RWPE1 (cell line): ENCODE data around the gene PNPLA1.

Source experiments
- CTCF ChIA-PET: fragments of 350-600 bp; sonication (Branson Sonifier 250); formaldehyde crosslinking; extraction: SDS; loops from one replicate; lab custom pipeline; 2021; lab: Yijun Ruan, JAX
- POLR2A ChIA-PET: fragments of 400-600 bp; formaldehyde crosslinking; extraction: SDS; loops from one replicate; lab custom pipeline; 2020; ENCODE audit warnings: antibody characterized with exemption; ENCODE audit not compliant: low non-redundant PET; lab: Yijun Ruan, JAX
- DNase-seq: peaks from one replicate; pipeline ENCODE4 v3.0.0; 2012; ENCODE audit warnings: low spot score
- H3K27ac ChIP-seq: fragments of 450-650 bp; 2 replicates; pipeline ENCODE4 v1.5.1; 2017
- TF ChIP-seq, protein P1 (sequence below): fragments of 450-650 bp; conservative IDR thresholded peaks from 2 replicates; pipeline ENCODE4 v1.5.1; 2017; ENCODE audit warnings: low read depth, mild to moderate bottlenecking

Gene PNPLA1

DNA sequence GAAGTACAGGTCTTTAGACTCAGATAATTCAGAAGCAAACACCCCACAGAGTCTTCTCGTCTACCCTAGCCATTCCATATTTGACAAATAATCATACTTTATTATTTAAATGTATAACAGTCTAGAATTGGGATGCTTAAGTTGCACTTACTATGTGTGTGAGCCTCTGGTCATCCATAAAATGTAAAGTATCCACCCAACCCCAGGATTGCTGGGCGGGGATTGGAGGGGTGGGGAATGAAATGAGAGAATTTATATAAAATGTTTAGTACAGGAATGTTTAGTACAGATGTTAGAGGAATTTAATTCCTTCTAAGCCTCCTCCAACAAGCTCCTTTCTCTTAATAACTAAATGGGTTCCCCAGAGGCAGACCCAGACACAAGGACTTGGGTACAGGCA is 50.0 kb downstream of the PNPLA1 start:
- TF ChIP-seq, protein P1, sequence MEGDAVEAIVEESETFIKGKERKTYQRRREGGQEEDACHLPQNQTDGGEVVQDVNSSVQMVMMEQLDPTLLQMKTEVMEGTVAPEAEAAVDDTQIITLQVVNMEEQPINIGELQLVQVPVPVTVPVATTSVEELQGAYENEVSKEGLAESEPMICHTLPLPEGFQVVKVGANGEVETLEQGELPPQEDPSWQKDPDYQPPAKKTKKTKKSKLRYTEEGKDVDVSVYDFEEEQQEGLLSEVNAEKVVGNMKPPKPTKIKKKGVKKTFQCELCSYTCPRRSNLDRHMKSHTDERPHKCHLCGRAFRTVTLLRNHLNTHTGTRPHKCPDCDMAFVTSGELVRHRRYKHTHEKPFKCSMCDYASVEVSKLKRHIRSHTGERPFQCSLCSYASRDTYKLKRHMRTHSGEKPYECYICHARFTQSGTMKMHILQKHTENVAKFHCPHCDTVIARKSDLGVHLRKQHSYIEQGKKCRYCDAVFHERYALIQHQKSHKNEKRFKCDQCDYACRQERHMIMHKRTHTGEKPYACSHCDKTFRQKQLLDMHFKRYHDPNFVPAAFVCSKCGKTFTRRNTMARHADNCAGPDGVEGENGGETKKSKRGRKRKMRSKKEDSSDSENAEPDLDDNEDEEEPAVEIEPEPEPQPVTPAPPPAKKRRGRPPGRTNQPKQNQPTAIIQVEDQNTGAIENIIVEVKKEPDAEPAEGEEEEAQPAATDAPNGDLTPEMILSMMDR = no peak
- POLR2A ChIA-PET = interaction anchor here (0.6 kb wide), 1 partner anchor 56 kb away, joined by 3 read pairs; no protein-coding TSS in a partner anchor
- no peak for DNase-seq
- H3K27ac ChIP-seq = no peak overlapping the region
- CTCF ChIA-PET = interaction anchor here (1.3 kb wide), 1 partner anchor 440 kb away, joined by 3 read pairs; no protein-coding TSS in a partner anchor

DNA sequence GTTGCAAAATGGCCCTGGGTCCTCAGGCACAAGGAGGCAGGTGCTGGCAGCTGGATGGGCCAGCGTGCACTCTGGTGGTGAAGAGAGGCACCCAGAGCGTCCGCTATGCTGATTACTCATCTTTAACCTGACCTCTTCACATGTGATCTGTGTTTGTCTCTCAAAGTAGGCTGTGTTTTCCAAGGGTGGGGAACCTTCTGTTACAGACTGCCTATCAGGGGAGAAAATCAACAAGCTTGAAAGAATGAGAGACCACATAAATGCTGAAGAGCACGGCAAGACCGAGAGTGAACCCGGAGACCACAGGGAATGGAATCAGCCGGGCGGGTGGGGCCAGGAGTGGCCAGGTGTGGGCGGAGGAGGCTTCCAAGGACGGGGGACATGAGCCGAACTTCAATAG is 50.6 kb downstream of the PNPLA1 start:
- CTCF ChIA-PET = interaction anchor here (0.5 to 1.3 kb wide), 3 partner anchors 106 to 526 kb away, joined by 3 to 9 read pairs (median 3); no protein-coding TSS in a partner anchor
- TF ChIP-seq, protein P1 = no peak
- H3K27ac ChIP-seq = no peak overlapping the region
- POLR2A ChIA-PET = interaction anchor here (0.6 kb wide), 1 partner anchor 56 kb away, joined by 3 read pairs; no protein-coding TSS in a partner anchor
- DNase-seq = peak; percentile 8

DNA sequence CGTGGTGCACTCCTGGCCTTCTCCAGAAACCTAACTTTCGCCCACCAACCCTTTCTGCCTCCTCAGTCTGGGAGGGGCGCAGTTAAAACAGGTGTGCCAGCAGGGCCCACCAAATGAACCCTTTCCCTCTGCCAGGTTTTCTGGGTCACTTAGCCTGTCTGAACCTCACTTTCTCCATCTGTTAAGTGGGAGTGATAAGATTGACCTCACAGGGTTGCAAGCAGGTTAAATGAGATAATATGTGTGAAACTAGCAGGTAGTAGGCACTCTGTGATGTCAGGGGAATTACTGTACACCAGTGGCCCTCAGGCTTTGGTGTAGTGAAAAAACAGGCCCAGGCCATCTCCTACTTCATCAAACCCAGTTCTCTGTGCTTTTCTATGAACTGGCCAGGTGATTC is 52.7 kb downstream of the PNPLA1 start:
- TF ChIP-seq, protein P1 = no peak
- no peak overlapping the region for H3K27ac ChIP-seq
- ChIA-PET POLR2A (no interaction called here), CTCF (interaction anchor here (0.6 to 1.0 kb wide), 2 partner anchors 18 to 227 kb away, joined by 3 read pairs; no protein-coding TSS in a partner anchor)
- DNase-seq = no peak

DNA sequence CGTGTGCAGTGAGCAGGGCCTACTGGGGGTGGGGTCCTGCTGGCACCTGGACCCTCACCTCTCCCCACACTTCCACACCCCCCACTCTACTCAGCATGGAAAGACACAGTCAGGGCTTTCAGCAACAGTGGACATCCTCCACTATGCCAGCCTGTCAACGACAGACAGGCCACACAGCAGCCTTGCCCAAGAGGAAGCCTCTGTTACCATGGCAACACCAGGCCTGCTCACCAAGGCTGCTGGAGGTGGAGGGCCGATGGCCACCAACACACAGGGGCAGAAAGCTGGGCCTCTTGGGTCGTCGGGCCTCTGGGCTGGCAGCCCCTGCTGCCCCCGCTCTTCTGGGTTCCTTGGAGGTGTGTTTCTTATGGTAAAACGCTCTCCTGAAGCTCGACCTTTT is 53.2 kb downstream of the PNPLA1 start:
- DNase-seq = no peak
- TF ChIP-seq, protein P1 = no peak
- POLR2A ChIA-PET = no interaction called here
- H3K27ac ChIP-seq = no peak overlapping the region
- CTCF ChIA-PET = no interaction called here

DNA sequence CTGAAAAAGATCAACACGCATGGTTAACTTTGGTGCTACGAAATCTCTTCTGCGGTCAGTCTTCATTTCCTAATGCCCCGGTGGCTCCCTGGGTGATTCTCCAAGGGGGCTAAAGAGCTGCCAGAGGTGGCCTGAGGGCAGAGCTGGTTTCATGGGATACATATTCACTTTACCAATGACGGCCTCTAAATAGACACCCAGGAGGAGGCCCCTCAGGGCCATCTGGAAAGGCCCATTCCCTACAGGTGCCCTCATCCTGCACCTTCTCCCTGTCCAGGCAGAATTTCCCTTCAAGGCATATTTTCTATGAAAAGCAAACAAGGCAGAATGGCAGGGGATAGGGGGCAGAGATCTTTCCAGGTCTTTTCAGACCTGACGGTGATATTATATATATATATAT is 54.3 kb downstream of the PNPLA1 start:
- TF ChIP-seq, protein P1 = no peak
- H3K27ac ChIP-seq = no peak overlapping the region
- no peak for DNase-seq
- CTCF ChIA-PET = no interaction called here
- POLR2A ChIA-PET = no interaction called here

DNA sequence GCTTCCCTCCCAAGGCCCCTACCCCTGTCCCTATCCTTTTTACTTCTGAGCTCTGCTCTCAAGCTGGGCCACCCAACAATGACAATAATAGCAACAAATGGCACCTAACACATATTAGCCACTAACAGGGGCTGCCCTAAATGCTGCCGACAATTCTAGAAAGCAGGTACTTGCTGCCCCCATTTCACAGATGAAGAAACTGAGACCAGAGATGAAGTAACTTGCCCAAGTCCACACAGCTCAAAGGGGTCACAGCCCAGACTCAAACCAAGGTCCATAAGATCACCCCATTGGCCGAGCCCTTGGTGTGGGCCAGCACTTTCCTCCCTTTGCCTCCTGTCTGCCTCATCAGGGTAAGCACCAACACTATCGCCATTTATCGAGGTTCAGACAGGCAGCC is 54.9 kb downstream of the PNPLA1 start:
- DNase-seq = no peak
- ChIA-PET POLR2A (no interaction called here), CTCF (no interaction called here)
- TF ChIP-seq, protein P1 = no peak
- no peak overlapping the region for H3K27ac ChIP-seq
